Kidney (tissue), 14 donors: ENCODE results near the gene ATG101. TPM values are rescaled to one million over a fixed set of nuclear protein-coding genes. Genes with fewer than 3 reads are reported as not detected.
A peak's percentile ranks its signal among the peaks of the same experiment; 100 is the strongest.

ENCODE experiments used
- DNase-seq, 5 donors: peaks; one replicate each; pipeline ENCODE4 v3.0.0-alpha.2; 2013 to 2020
- FAIRE-seq: peaks from 2 replicates; lab custom pipeline; 2012; peaks lifted over from hg19 to GRCh38; lab: Jason Lieb, UNC
- H3K27ac ChIP-seq, 2 donors: one replicate each; pipeline ENCODE4 v1.7.0; 2013; ENCODE audit warnings: low read depth in 2 of 2, low read length in 2 of 2, inconsistent platforms in 1 of 2
- H3K27me3 ChIP-seq: one replicate; pipeline ENCODE4 v1.7.1; 2013; ENCODE audit warnings: low read length, inconsistent platforms; ENCODE audit not compliant: control insufficient read depth, insufficient read depth
- H3K36me3 ChIP-seq, 3 donors: one replicate each; pipeline versions ENCODE4 v1.7.0 to v1.7.1; 2013; ENCODE audit warnings: low read length in 3 of 3, control low read depth in 1 of 3, inconsistent platforms in 1 of 3; ENCODE audit not compliant: insufficient read depth in 3 of 3, control insufficient read depth in 2 of 3
- H3K4me1 ChIP-seq, 3 donors: one replicate each; pipeline versions ENCODE4 v1.7.0 to v1.7.1; 2013; ENCODE audit warnings: low read length in 3 of 3, inconsistent platforms in 1 of 3, low read depth in 1 of 3; ENCODE audit not compliant: control insufficient read depth in 2 of 3, insufficient read depth in 2 of 3
- H3K4me3 ChIP-seq, 3 donors: one replicate each; pipeline versions ENCODE4 v1.7.0 to v1.8.1; 2013; ENCODE audit warnings: low read length in 3 of 3, control low read depth in 1 of 3, inconsistent platforms in 1 of 3
- H3K9ac ChIP-seq, 3 donors: one replicate each; pipeline versions ENCODE4 v1.7.0 to v1.7.1; 2013; ENCODE audit warnings: low read length in 3 of 3, control low read depth in 1 of 3, inconsistent platforms in 1 of 3
- H3K9me3 ChIP-seq, 3 donors: one replicate each; pipeline versions ENCODE4 v1.7.0 to v1.7.1; 2013; ENCODE audit warnings: low read length in 3 of 3, control low read depth in 1 of 3, inconsistent platforms in 1 of 3; ENCODE audit not compliant: control insufficient read depth in 2 of 3, insufficient read depth in 1 of 3
- CTCF ChIP-seq: IDR thresholded peaks from 3 replicates; pipeline ENCODE4 v1.5.1; 2012; ENCODE audit warnings: mild to moderate bottlenecking, moderate library complexity, borderline replicate concordance; ENCODE audit not compliant: insufficient read depth; ENCODE audit errors: extremely low read depth
- intact Hi-C: fragments of 100-400 bp; cut with DNase I; formaldehyde crosslinking; loops from one replicate; pipeline ENCODE4 v1.11.1; 2022
- polyA plus RNA-seq: library from polyadenylated mRNA; stranded (reverse); fragments of 350-450 nt; fragmentation: Illumina TruSeq; extraction: RNeasy Lipid Tissue Mini Kit (QIAGEN cat#74804); gene quantifications from one replicate; pipeline ENCODE4 v1.2.3, GENCODE V29; 2014; ENCODE audit warnings: low read depth, low replicate concordance; ENCODE audit not compliant: insufficient read depth
- total RNA-seq: library from RNA; stranded (reverse); fragmentation: NEBNext Ultra II Directional; extraction: Animal tissue kit (Norgen Biotek cat#: 25700); gene quantifications from one replicate; pipeline ENCODE4 v1.2.1, GENCODE V29; 2021
- donor health status: control.
- donor health status: control.
- donor health status: control.
- donor health status: control.
- donor health status: control.
- donor health status: DM: yes; HTN: yes; CAD: no.
- donor health status: Normal renal cell carcinoma (clear cell type).

ATG101 gene
- total and polyA plus RNA-seq, 2 donors from 2014 or later: 32.1 to 53.0 TPM

- H3K9ac ChIP-seq: no peak overlapping the region
- no peak overlapping the region for H3K4me3 ChIP-seq
- no peaks in the 10 kb centered on the region for H3K9me3 ChIP-seq
- no peak for FAIRE-seq
- H3K27ac ChIP-seq: no peak overlapping the region
- intact Hi-C loops: no loop called here
- DNase-seq: no peak
- peaks cover 0 to 20% (median 7%) of the 10 kb centered on the region in 3 donors for H3K4me1 ChIP-seq
- TF ChIP-seq CTCF: no peak
- peaks cover 0 to 7% (median 4%) of the 10 kb centered on the region in 3 donors for H3K36me3 ChIP-seq
- H3K27me3 ChIP-seq: no peaks in the 10 kb centered on the region
Observed at GRCh38 chr12:52082669-52082987, 12.8 kb downstream of the ATG101 start.

GRCh38 chr12:52082988-52083637 lies 13.3 kb downstream of the ATG101 start:
- Histone ChIP-seq H3K9me3 (no peaks in the 10 kb centered on the region), H3K27ac (no peak overlapping the region), H3K9ac (no peak overlapping the region), H3K4me1 (peaks cover 0 to 20% (median 7%) of the 10 kb centered on the region in 3 donors), H3K27me3 (no peaks in the 10 kb centered on the region), H3K36me3 (peaks cover 0 to 2% (median 2%) of the 10 kb centered on the region in 3 donors), H3K4me3 (no peak overlapping the region)
- peak in 4 of 5 donors; percentile 51 to 74 (median 68) for DNase-seq
- FAIRE-seq: no peak
- TF ChIP-seq CTCF: peak; percentile 94
- intact Hi-C loops: no loop called here

GRCh38 chr12:52083638-52083996 lies 13.8 kb downstream of the ATG101 start:
- H3K4me3 ChIP-seq: no peak overlapping the region
- H3K27ac ChIP-seq: no peak overlapping the region
- DNase-seq (no peak), FAIRE-seq (no peak)
- intact Hi-C loops: no loop called here
- no peak overlapping the region for H3K9ac ChIP-seq
- no peaks in the 10 kb centered on the region for H3K36me3 ChIP-seq
- peaks cover 0 to 20% (median 7%) of the 10 kb centered on the region in 3 donors for H3K4me1 ChIP-seq
- no peak for TF ChIP-seq CTCF
- no peaks in the 10 kb centered on the region for H3K27me3 ChIP-seq
- H3K9me3 ChIP-seq: no peaks in the 10 kb centered on the region
